Stimulated activated CD4-positive, alpha-beta T cell treated with anti-CD3 and anti-CD28 coated beads, Interleukin-1b, Interleukin-23, amount 100 ng/mL, for 48 hours (primary cell): ENCODE data around the gene WDR4.
"Not testable (repeated sequence)": the region's sequence is repeated elsewhere in the genome, so short reads cannot be mapped to it uniquely, and the experiment has no call there.

ENCODE experiments used
- DNase-seq: peaks from one replicate; pipeline ENCODE4 v3.0.0-alpha.2; 2020

Gene WDR4

GRCh38 chr21:42837421-42838211, 41.7 kb downstream of the WDR4 start:
- no peak for DNase-seq

GRCh38 chr21:42836767-42837301, 42.5 kb downstream of the WDR4 start:
- no peak for DNase-seq

DNA sequence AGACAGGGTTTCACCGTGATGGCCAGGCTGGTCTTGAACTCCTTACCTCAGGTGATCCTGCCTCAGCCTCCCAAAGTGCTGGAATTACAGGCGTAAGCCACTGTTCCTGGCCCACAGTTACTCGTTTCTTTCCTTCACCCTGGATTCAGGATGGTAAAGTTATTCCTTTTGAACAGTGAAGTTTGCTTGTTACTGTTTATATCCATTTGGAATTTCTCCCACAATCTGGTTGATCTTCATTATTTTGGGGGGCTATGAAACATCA, 43.0 kb downstream of the WDR4 start:
- no peak for DNase-seq

DNA sequence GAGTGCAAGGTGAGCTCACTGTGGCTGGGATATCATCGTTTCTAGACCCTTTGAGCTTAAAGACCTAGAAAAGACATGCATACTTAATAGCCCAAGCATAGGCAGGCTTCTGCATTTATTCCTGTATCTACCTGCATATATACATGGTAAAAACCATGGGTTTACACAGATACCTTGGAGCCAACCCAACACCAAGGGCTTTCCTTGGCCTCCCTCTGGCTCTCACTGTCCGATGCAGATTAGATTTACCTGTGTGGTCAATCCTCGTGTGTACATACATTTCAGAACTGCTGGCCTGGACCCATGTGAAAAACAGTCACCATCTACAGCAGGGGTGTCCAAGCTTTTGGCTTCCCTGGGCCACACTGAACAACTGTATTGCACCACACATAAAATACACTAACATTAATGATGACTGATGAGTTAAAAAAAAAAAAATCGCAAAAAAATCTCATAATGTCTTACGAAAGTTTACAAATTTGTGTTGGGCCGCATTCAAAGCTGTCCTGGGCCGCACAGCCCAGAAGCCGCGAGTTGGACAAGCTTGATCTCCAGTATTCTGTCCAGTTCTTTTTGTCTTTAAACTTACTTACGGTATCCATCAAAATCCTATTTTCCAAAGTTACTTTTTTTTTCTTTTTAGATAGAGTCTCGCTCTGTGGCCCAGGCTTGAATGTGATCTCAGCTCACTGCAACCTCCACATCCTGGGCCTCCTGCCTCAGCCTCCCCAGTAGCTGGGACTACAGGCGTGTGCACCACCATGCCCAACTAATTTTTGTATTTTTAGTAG, 43.5 kb downstream of the WDR4 start:
- DNase-seq, result no peak

GRCh38 chr21:42835211-42835610, 44.1 kb downstream of the WDR4 start:
- DNase-seq, result no peak

GRCh38 chr21:42834726-42835191, 44.6 kb downstream of the WDR4 start:
- DNase-seq, result no peak

- no peak for DNase-seq
Measured at GRCh38 chr21:42833859-42834725, 45.2 kb downstream of the WDR4 start.

- DNase-seq, result peak; percentile 80
Measured at GRCh38 chr21:42833439-42833815, 45.9 kb downstream of the WDR4 start.

GRCh38 chr21:42832321-42832630, 47.1 kb downstream of the WDR4 start:
- not testable (repeated sequence) for DNase-seq

GRCh38 chr21:42830456-42831455, 48.6 kb downstream of the WDR4 start:
- no peak for DNase-seq

DNA sequence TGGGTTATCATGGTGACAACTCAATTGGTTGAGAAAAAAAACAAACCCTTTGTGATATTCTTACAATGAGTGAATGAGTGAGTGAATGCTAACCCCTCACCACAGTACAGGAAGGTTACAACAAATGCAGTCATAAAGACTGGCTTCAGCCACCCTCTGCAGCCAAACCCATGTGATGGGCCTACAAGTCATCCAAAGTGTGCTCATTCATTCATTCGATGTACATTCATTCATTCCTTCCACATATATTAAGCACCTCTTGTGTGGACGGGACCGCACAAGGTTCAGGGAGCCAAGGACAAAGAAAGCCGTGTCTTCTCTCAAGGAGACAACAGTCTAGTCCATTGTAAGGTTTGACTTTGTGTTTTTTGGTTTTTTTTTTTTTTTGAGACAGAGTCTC, 49.4 kb downstream of the WDR4 start:
- DNase-seq, result no peak

DNA sequence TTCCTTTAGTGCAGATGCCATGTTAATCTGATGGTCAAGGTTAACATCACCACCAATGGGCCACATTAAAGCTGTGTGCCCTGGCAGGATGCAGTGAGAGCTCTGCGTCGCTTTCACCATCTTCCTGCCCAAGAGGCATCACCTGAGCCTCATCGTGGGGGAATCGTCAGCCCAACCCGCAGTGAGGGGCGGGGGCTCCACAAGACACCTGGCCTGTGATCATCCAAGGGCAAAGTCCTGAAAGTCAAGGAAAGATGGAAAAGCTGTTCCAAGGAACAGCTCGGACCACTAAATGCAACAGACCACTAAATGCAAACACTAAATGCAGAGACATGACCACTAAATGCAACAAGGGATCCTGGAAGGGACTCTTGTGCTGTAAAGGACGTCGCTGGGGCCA, 49.9 kb downstream of the WDR4 start:
- no peak for DNase-seq

DNA sequence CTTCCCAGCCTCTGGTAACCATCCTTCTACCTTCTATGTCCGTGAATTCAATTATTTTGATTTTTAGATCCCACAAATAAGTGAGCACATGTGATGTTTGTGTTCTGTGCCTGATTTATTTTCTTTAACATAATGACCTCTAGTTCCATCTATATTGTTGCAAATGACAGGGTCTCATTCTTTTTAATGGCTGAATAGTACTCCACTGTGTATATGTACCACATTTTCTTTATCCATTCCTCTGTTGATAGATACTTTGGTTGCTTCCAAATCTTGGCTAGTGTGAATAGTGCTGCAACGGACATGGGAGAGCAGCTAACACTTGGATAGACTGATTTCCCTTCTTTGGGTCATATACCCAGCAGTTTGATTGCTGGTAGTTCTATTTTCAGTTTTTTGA, 51.8 kb downstream of the WDR4 start:
- DNase-seq, result no peak

DNA sequence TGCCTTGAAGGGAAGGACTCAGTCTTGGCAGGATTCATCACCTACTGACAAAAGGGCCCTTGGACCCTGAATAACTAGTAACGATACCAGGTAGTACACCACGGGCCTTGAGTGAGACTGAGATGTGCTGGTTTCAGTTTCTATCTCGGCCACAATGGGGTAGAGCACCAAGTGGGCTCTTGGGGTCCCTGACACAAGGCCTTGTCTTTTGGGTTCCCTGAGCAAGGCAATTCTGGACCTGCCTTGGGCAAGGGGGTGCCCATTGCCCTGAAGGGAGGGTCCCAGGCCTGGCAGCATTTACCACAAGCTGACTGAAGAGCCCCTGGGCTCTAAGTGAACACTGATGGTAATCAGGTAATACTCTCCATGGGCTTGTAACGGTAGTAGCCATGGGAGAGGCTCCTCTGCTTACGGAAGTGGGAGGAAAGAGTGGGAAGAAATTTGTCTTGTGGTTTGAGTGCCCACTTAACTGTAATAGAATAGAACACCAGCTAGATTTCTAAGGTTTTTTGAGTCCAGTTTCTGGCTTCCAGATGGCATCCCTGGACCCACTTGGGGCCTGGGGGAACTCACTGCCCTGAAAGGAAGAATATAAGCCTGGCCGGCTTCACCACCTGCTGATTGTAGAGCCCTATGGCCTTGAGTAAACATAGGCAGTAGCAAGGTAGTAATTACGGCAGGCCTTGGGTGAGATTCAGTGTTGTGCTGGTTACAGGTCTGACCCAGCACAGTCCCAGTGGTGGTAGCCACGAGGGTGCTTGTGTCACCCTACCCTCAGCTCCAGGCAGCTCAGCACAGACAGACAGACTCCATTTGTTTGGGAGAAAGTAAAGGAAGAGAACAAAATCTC, 58.5 kb downstream of the WDR4 start:
- no peak for DNase-seq

DNA sequence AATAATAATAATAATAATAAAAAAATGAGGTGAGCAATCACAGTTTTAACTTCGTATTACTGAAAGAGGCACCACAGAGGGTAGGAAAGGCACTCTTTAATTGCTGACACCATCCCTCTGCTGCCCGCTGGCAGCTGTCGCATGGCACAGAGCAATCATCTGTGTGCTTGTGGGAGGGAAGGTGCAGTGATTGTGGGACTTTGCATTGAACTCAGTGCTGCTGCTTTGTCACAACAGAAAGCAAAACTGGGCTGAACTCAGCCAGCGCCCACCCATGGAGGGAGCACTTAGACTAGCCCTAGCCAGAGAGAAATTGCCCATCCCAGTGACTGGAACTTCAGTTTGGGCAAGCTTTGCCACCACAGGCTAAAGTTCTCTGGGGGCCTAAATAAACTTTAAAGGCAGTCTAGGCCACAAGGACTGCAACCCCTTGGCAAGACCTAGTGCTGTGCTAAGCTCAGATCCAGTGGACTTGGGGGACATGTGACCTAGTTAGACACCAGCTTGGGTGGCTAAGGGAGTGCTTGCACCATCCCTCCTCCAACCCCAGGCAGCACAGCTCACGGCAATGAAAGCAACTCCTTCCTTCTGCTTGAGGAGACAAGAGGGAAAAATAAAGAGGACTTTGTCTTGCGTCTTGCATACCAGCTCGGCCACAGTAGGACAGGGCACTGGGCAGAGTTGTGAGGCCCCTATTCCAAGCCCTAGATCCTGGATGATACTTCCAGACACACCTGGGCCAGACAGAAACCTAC, 59.3 kb downstream of the WDR4 start:
- no peak for DNase-seq

- DNase-seq, result peak; percentile 54
Measured at GRCh38 chr21:42818328-42818749, 61.0 kb downstream of the WDR4 start.

- no peak for DNase-seq
Measured at GRCh38 chr21:42815217-42815616, 64.1 kb downstream of the WDR4 start.

DNA sequence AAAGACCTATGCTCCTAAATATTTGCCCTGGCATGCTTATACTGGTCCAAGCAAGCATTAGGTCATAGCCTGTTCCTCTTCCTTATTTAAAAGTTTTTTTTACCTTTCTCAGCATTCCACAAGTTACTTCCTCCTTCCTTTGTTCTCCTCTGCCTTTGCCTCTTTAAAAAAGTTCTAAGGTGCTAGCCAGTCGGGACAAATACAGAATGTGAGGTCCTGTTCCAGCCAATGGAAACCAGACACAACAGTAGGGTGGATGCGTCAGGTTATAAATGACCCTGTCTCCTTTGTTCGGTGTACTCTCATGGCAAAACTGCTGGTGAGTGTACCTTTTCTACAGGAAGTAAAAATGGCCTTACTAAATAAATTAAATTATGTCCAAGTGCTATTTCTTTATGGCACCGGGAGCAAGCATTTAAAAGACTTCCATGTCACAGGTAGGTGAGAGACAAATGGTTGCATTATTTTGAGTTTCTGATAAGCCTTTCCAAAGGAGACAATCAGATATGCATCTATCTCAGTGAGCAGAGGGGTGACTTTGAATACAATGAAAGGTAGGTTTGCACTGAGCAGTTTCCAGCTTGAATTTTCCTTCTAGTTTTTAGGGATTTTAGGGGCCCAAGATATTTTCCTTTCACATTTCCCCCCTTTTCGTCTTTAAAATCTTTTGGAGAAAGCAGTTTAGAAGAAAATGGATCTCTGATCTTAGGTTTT, 66.7 kb downstream of the WDR4 start:
- DNase-seq, result not testable (repeated sequence)

- DNase-seq, result no peak
Measured at GRCh38 chr21:42811960-42812359, 67.4 kb downstream of the WDR4 start.
